HL-60 (cell line): ENCODE data around the gene BICD2.

ENCODE experiments used
- DNase-seq, 2 experiments: peaks; one replicate each; pipeline ENCODE4 v3.0.0-alpha.2; 2010 to 2020; ENCODE audit warnings: low read depth in 1 of 2, low spot score in 1 of 2
- H3K27ac ChIP-seq: fragments of 250-450 bp; sonication (Bioruptor Pico); replicated peaks from 2 replicates; pipeline ENCODE4 v1.5.1; 2020; ENCODE audit warnings: mild to moderate bottlenecking, moderate library complexity
- H3K27me3 ChIP-seq: fragments of 250-450 bp; sonication (Bioruptor Pico); 2 replicates; pipeline ENCODE4 v1.5.1; 2021; ENCODE audit warnings: mild to moderate bottlenecking, moderate library complexity; ENCODE audit not compliant: insufficient read depth, poor library complexity, severe bottlenecking
- H3K4me3 ChIP-seq: replicated peaks from 2 replicates; pipeline ENCODE4 v1.5.1; 2011; ENCODE audit warnings: mild to moderate bottlenecking, control low read depth, low read length; ENCODE audit not compliant: insufficient read depth
- GABPA ChIP-seq: IDR thresholded peaks from 2 replicates; pipeline ENCODE4 v1.6.1; 2012; ENCODE audit warnings: low read depth
- POLR2AphosphoS5 ChIP-seq: IDR thresholded peaks from 2 replicates; pipeline ENCODE4 v1.6.1; 2012; ENCODE audit warnings: low read depth
- SPI1 ChIP-seq: IDR thresholded peaks from 2 replicates; pipeline ENCODE4 v1.6.1; 2012; ENCODE audit warnings: low read depth, mild to moderate bottlenecking, borderline replicate concordance
- TF ChIP-seq, protein P1 (sequence below): IDR thresholded peaks from one replicate; pipeline ENCODE4 v1.5.1; 2011; ENCODE audit warnings: low read length, control low read depth, inconsistent platforms; ENCODE audit not compliant: insufficient read depth
- TF ChIP-seq, protein P2 (sequence below): IDR thresholded peaks from 2 replicates; pipeline ENCODE4 v1.6.1; 2012; ENCODE audit warnings: low read depth; ENCODE audit not compliant: insufficient replicate concordance

The BICD2 gene

DNA sequence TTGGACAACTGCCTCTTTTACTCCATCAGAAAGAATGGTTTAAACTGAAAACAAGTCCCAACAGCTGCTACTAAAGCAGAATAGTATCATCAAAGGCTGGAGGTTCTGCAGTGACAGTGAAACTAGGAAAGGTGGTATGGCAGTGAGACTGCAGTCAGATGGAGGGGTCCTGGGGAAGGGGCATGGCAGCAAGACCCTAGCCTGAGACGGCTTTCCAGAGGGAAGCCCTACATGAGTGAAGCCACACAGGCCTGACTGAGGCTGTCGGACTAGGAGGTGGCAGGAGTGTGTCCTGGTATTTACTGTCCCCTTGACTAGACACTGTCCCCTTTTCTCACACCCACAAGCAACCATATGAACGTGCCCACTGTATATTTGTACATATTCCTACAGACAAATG is 54.3 kb downstream of the BICD2 start:
- H3K27me3 ChIP-seq = no peaks in the 10 kb centered on the region
- TF ChIP-seq SPI1 (no peak), GABPA (no peak), POLR2AphosphoS5 (no peak)
- TF ChIP-seq, protein P1, sequence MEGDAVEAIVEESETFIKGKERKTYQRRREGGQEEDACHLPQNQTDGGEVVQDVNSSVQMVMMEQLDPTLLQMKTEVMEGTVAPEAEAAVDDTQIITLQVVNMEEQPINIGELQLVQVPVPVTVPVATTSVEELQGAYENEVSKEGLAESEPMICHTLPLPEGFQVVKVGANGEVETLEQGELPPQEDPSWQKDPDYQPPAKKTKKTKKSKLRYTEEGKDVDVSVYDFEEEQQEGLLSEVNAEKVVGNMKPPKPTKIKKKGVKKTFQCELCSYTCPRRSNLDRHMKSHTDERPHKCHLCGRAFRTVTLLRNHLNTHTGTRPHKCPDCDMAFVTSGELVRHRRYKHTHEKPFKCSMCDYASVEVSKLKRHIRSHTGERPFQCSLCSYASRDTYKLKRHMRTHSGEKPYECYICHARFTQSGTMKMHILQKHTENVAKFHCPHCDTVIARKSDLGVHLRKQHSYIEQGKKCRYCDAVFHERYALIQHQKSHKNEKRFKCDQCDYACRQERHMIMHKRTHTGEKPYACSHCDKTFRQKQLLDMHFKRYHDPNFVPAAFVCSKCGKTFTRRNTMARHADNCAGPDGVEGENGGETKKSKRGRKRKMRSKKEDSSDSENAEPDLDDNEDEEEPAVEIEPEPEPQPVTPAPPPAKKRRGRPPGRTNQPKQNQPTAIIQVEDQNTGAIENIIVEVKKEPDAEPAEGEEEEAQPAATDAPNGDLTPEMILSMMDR = no peak
- TF ChIP-seq, protein P2, sequence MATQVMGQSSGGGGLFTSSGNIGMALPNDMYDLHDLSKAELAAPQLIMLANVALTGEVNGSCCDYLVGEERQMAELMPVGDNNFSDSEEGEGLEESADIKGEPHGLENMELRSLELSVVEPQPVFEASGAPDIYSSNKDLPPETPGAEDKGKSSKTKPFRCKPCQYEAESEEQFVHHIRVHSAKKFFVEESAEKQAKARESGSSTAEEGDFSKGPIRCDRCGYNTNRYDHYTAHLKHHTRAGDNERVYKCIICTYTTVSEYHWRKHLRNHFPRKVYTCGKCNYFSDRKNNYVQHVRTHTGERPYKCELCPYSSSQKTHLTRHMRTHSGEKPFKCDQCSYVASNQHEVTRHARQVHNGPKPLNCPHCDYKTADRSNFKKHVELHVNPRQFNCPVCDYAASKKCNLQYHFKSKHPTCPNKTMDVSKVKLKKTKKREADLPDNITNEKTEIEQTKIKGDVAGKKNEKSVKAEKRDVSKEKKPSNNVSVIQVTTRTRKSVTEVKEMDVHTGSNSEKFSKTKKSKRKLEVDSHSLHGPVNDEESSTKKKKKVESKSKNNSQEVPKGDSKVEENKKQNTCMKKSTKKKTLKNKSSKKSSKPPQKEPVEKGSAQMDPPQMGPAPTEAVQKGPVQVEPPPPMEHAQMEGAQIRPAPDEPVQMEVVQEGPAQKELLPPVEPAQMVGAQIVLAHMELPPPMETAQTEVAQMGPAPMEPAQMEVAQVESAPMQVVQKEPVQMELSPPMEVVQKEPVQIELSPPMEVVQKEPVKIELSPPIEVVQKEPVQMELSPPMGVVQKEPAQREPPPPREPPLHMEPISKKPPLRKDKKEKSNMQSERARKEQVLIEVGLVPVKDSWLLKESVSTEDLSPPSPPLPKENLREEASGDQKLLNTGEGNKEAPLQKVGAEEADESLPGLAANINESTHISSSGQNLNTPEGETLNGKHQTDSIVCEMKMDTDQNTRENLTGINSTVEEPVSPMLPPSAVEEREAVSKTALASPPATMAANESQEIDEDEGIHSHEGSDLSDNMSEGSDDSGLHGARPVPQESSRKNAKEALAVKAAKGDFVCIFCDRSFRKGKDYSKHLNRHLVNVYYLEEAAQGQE = no peak
- H3K4me3 ChIP-seq = no peak overlapping the region
- no peak for DNase-seq
- H3K27ac ChIP-seq = no peak overlapping the region

DNA sequence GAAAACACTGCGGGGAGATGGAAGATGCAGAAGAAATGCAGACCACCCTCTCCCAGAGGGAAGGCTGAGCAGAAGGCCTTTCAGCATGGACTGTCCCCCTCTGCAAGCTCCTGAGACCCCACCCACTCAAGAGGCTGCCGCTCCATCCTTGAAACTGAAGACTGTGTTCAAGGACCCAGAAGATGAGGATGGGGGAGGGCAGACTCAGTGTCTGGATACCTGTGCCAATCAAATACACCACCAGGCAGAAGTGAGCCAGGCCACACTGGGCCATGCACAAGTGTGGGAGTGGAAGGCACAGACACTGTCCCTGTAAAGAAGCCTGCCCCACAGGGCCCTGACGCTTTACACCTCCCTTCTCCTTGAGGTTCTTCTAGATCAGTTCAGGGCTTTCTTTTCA is 54.7 kb downstream of the BICD2 start:
- no peak for DNase-seq
- Histone ChIP-seq H3K4me3 (no peak overlapping the region), H3K27me3 (no peaks in the 10 kb centered on the region), H3K27ac (no peak overlapping the region)
- TF ChIP-seq, protein P2 = no peak
- no peak for TF ChIP-seq POLR2AphosphoS5
- TF ChIP-seq, protein P1 = no peak
- TF ChIP-seq GABPA = no peak
- no peak for TF ChIP-seq SPI1

DNA sequence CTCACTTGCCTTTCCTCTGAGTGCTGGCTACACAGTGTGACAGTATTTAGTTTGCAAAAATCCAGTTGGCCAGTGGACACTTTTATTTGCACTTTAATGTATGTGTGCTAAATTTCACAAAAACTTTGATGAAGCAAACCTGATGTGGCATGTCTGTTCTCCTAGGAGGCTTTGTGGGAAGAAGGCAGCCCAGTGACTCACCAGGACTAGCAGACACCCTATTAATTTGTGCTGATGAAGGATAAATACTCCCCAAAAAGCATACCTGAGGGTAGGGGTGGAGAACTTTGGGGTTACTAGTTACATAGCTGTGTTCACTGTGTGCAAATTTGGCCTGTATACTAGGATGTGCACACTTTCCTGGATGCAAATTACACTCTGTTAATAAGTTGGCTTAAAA is 55.4 kb downstream of the BICD2 start:
- TF ChIP-seq, protein P1 = no peak
- TF ChIP-seq, protein P2 = no peak
- no peak for TF ChIP-seq SPI1
- TF ChIP-seq POLR2AphosphoS5 = no peak
- no peak for TF ChIP-seq GABPA
- H3K27ac ChIP-seq = no peak overlapping the region
- DNase-seq = no peak

More for the DNA sequence above, 55.4 kb downstream of the BICD2 start:
- no peaks in the 10 kb centered on the region for H3K27me3 ChIP-seq
- no peak overlapping the region for H3K4me3 ChIP-seq
